Endothelial cell of umbilical vein (primary cell): ENCODE measurements around the gene RNF144B. TPM values are rescaled to one million over a fixed set of nuclear protein-coding genes. Genes with fewer than 3 reads are reported as not detected.
A peak's percentile ranks its signal among the peaks of the same experiment; 100 is the strongest.

Source experiments
- BruUV-seq: library from RNA; stranded (reverse); fragments of 400-500 nt; replicated peaks from 2 replicates; lab custom pipeline; 2021; lab: Mats Ljungman, UMichigan
- CTCF ChIA-PET: fragments of 300-600, 350-600 bp; sonication (Branson Sonifier 250); formaldehyde crosslinking; loops from one replicate; lab custom pipeline; 2021; ENCODE audit warnings: antibody characterized with exemption, inconsistent platforms; lab: Charles Lee
- POLR2A ChIA-PET: fragments of 300-600, 350-600 bp; sonication (Branson Sonifier 250); formaldehyde crosslinking; loops from one replicate; lab custom pipeline; 2021; ENCODE audit warnings: antibody characterized with exemption, inconsistent platforms; lab: Charles Lee
- DNase-seq: peaks from one replicate; pipeline ENCODE4 v3.0.0-alpha.2; 2011; ENCODE audit warnings: low read depth, low spot score
- FAIRE-seq: peaks from 2 replicates; lab custom pipeline; 2011; peaks lifted over from hg19 to GRCh38; lab: Jason Lieb, UNC
- H2AFZ ChIP-seq: 2 replicates; pipeline ENCODE4 v1.6.0; 2012; ENCODE audit warnings: low read depth, low read length, control low read depth, inconsistent platforms
- H3K27ac ChIP-seq: 2 replicates; pipeline ENCODE4 v1.5.1; 2011; ENCODE audit warnings: low read depth, mild to moderate bottlenecking, control low read depth, low read length, moderate library complexity; ENCODE audit not compliant: insufficient read depth
- H3K27me3 ChIP-seq, 2 experiments: 2 replicates each; pipeline versions ENCODE4 v1.6.0 to v1.6.1; 2011; ENCODE audit warnings: low read length in 2 of 2, mixed read lengths in 1 of 2; ENCODE audit not compliant: control insufficient read depth in 2 of 2, insufficient read depth in 2 of 2
- H3K36me3 ChIP-seq, 2 experiments: 2 replicates in 1 of 2; 3 replicates in 1 of 2; pipeline ENCODE4 v1.5.1; 2011; ENCODE audit warnings: low read length in 2 of 2, mild to moderate bottlenecking in 1 of 2, moderate library complexity in 1 of 2; ENCODE audit not compliant: control insufficient read depth in 2 of 2, insufficient read depth in 2 of 2; ENCODE audit errors: extremely low read depth in 1 of 2
- H3K4me1 ChIP-seq: 3 replicates; pipeline ENCODE4 v1.5.1; 2011; ENCODE audit warnings: mild to moderate bottlenecking, low read length; ENCODE audit not compliant: control insufficient read depth, insufficient read depth; ENCODE audit errors: extremely low read depth
- H3K4me2 ChIP-seq: 2 replicates; pipeline ENCODE4 v1.6.1; 2011; ENCODE audit warnings: low read length, control low read depth, mixed read lengths; ENCODE audit not compliant: insufficient read depth
- H3K4me3 ChIP-seq, 3 experiments: fragments of 200-600 bp in 1 of 3; sonication (generic), shearing (Covaris generic) in 1 of 3; replicated peaks in 1 of 3; 2 replicates each; pipeline ENCODE4 v1.5.1; 2011 to 2016; ENCODE audit warnings: control low read depth in 3 of 3, low read length in 3 of 3, mild to moderate bottlenecking in 2 of 3, inconsistent platforms in 1 of 3, low read depth in 1 of 3, moderate library complexity in 1 of 3; ENCODE audit not compliant: insufficient read depth in 1 of 3
- H3K79me2 ChIP-seq: 2 replicates; pipeline ENCODE4 v1.6.0; 2012; ENCODE audit warnings: low read length, inconsistent platforms; ENCODE audit not compliant: control insufficient read depth, insufficient read depth
- H3K9ac ChIP-seq: replicated peaks from 2 replicates; pipeline ENCODE3; 2011; ENCODE audit warnings: low read length, control low read depth; ENCODE audit not compliant: insufficient read depth; ENCODE audit errors: extremely low read depth
- H3K9me1 ChIP-seq: replicated peaks from 3 replicates; pipeline ENCODE4 v1.6.0; 2011; ENCODE audit warnings: mild to moderate bottlenecking, low read length; ENCODE audit not compliant: control insufficient read depth, insufficient read depth; ENCODE audit errors: extremely low read depth
- H3K9me3 ChIP-seq: replicated peaks from 2 replicates; pipeline ENCODE4 v1.5.1; 2012; ENCODE audit warnings: low read length, inconsistent platforms; ENCODE audit not compliant: control insufficient read depth, insufficient read depth
- H4K20me1 ChIP-seq: replicated peaks from 2 replicates; pipeline ENCODE3; 2011; ENCODE audit warnings: mild to moderate bottlenecking, low read length; ENCODE audit not compliant: control insufficient read depth, insufficient read depth; ENCODE audit errors: extremely low read depth
- EZH2 ChIP-seq: IDR thresholded peaks from 2 replicates; pipeline ENCODE4 v1.6.1; 2012; ENCODE audit warnings: borderline replicate concordance, low read depth, mild to moderate bottlenecking, moderate library complexity, low read length, inconsistent platforms; ENCODE audit not compliant: severe bottlenecking
- FOS ChIP-seq: IDR thresholded peaks from 2 replicates; pipeline ENCODE4 v1.6.1; 2011; ENCODE audit warnings: mild to moderate bottlenecking, low read length, moderate library complexity, borderline replicate concordance; ENCODE audit not compliant: insufficient read depth
- GATA2 ChIP-seq: IDR thresholded peaks from 2 replicates; pipeline ENCODE4 v1.7.0; 2011; ENCODE audit warnings: low read depth, mild to moderate bottlenecking, moderate library complexity, mixed read lengths, low read length; ENCODE audit not compliant: insufficient read length, insufficient read depth
- JUN ChIP-seq: IDR thresholded peaks from 2 replicates; pipeline ENCODE4 v1.6.1; 2011; ENCODE audit warnings: borderline replicate concordance, low read depth; ENCODE audit not compliant: insufficient read length, insufficient read depth
- MYC ChIP-seq: IDR thresholded peaks from one replicate; pipeline ENCODE4 v1.6.1; 2011; ENCODE audit warnings: mild to moderate bottlenecking, low read depth, low read length
- POLR2A ChIP-seq: IDR thresholded peaks from 2 replicates; pipeline ENCODE4 v1.6.1; 2012; ENCODE audit warnings: low read depth, mild to moderate bottlenecking, control low read depth, low read length
- POLR2AphosphoS5 ChIP-seq: IDR thresholded peaks from 2 replicates; pipeline ENCODE4 v1.6.1; 2012; ENCODE audit warnings: low read depth, mild to moderate bottlenecking, control low read depth, low read length, moderate library complexity; ENCODE audit not compliant: insufficient read depth
- dilution Hi-C: fragments of 300-500 bp; cut with MboI; formaldehyde crosslinking; loops from one replicate; pipeline ENCODE4 v1.15.0; 2019; ENCODE audit warnings: low sequenced_read_pairs; ENCODE audit not compliant: extremely low pct_ligation_motif_present
- intact Hi-C: fragments of 100-400 bp; cut with micrococcal nuclease; formaldehyde crosslinking; loops from one replicate; pipeline ENCODE4 v1.10.0; 2022
- polyA plus RNA-seq, 4 experiments: library from polyadenylated mRNA; depleted of rRNA in 3 of 4; stranded (reverse) in 3 of 4; unstranded in 1 of 4; fragments of >200 nt; gene quantifications; 2 replicates each; pipeline versions ENCODE4 v1.2.1 to v1.2.3, GENCODE V29; 2011 to 2012; ENCODE audit warnings: missing spikeins in 1 of 4
- total RNA-seq: library from RNA; stranded (reverse); gene quantifications from 2 replicates; pipeline ENCODE4 v1.2.3, GENCODE V29; 2021
- TF ChIP-seq, protein P1 (sequence below): IDR thresholded peaks from 2 replicates; pipeline ENCODE4 v1.6.1; 2011; ENCODE audit not compliant: insufficient read depth, insufficient read length
- TF ChIP-seq, protein P2 (sequence below), 2 donors: IDR thresholded peaks; 1 replicate in 1 of 2; 2 replicates in 1 of 2; pipeline ENCODE4 v1.5.1; 2011; ENCODE audit warnings: low read length in 2 of 2, mild to moderate bottlenecking in 2 of 2, moderate library complexity in 2 of 2, control low read depth in 1 of 2, inconsistent platforms in 1 of 2, low read depth in 1 of 2; ENCODE audit not compliant: insufficient read depth in 1 of 2; ENCODE audit errors: extremely low read depth in 1 of 2

RNF144B gene
- total and polyA plus RNA-seq, 2 donors (not counting 3 experiments of a cell fraction or from before 2014, with no cell fraction given): 18.1 to 97.3 TPM

DNA sequence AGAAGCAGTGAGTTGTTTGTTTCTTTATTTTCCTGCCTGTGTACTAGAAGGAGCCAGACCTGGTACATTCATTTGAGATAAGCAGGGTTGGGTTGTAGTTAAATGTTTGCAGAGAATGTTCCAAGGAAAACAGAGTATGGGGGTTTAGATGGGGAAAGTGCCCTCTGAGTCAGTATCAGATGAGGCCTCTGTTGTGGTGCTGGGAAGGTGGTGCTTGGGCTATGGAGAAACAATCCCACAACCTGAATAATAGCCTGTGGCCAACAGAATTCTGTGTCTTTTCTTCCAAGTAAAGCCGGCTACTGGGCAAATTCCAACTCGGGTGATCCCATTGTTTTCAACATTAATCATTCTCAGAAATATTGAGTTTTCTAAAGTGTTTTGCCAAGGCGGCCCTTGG is 109.3 kb downstream of the RNF144B start:
- ChIA-PET CTCF (interaction anchor here (1.1 to 2.5 kb wide), 3 partner anchors 8 to 173 kb away, joined by 4 to 12 read pairs (median 5); no protein-coding TSS in a partner anchor), POLR2A (no interaction called here)
- Histone ChIP-seq H3K4me2 (no peak overlapping the region), H3K27ac (no peak overlapping the region), H3K9ac (no peak overlapping the region), H3K36me3 (no peaks in the 10 kb centered on the region), H3K27me3 (no peaks in the 10 kb centered on the region), H4K20me1 (no peaks in the 10 kb centered on the region), H3K4me3 (no peak overlapping the region), H3K79me2 (no peaks in the 10 kb centered on the region), H3K9me3 (no peaks in the 10 kb centered on the region), H3K9me1 (no peaks in the 10 kb centered on the region), H3K4me1 (peaks cover 15% of the 10 kb centered on the region), H2AFZ (no peak overlapping the region)
- intact Hi-C loops (no loop called here), dilution Hi-C loops (no loop called here)
- DNase-seq (peak; percentile 72), FAIRE-seq (peak; percentile 74)
- no TSS peak for BruUV-seq
- TF ChIP-seq POLR2AphosphoS5: no peak
- TF ChIP-seq MYC: no peak
- TF ChIP-seq, protein P1, sequence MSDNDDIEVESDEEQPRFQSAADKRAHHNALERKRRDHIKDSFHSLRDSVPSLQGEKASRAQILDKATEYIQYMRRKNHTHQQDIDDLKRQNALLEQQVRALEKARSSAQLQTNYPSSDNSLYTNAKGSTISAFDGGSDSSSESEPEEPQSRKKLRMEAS: no peak
- TF ChIP-seq GATA2: no peak
- TF ChIP-seq, protein P2, sequence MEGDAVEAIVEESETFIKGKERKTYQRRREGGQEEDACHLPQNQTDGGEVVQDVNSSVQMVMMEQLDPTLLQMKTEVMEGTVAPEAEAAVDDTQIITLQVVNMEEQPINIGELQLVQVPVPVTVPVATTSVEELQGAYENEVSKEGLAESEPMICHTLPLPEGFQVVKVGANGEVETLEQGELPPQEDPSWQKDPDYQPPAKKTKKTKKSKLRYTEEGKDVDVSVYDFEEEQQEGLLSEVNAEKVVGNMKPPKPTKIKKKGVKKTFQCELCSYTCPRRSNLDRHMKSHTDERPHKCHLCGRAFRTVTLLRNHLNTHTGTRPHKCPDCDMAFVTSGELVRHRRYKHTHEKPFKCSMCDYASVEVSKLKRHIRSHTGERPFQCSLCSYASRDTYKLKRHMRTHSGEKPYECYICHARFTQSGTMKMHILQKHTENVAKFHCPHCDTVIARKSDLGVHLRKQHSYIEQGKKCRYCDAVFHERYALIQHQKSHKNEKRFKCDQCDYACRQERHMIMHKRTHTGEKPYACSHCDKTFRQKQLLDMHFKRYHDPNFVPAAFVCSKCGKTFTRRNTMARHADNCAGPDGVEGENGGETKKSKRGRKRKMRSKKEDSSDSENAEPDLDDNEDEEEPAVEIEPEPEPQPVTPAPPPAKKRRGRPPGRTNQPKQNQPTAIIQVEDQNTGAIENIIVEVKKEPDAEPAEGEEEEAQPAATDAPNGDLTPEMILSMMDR (IDR thresholded peaks at IDR 0.05; ENCODE audit: extremely low read depth in 1 of 2, insufficient read depth in 1 of 2, low read depth in 1 of 2, low read length in 2 of 2): no peak
- TF ChIP-seq JUN: no peak
- no peak for TF ChIP-seq FOS
- TF ChIP-seq POLR2A: no peak
- TF ChIP-seq EZH2: no peak
